GM12878 (cell line): ENCODE results near the gene BLOC1S3. TPM values are rescaled to one million over a fixed set of nuclear protein-coding genes. Genes with fewer than 3 reads are reported as not detected.

Experiments used
- ATF2 ChIP-seq: IDR thresholded peaks from 2 replicates; pipeline ENCODE4 v1.6.1; 2012; ENCODE audit warnings: low read length, inconsistent platforms
- BHLHE40 ChIP-seq, 2 experiments: fragments of 450-650 bp in 1 of 2; IDR thresholded peaks; 2 replicates each; pipeline ENCODE4 v1.6.1; 2011 to 2017; ENCODE audit warnings: low read depth in 2 of 2, borderline replicate concordance in 1 of 2, improper control_type of control experiment in 1 of 2, low read length in 1 of 2, mild to moderate bottlenecking in 1 of 2
- CEBPZ ChIP-seq: fragments of 150-350 bp; IDR thresholded peaks from 2 replicates; pipeline ENCODE4 v1.6.1; 2016; ENCODE audit warnings: low read depth, low read length
- CHD4 ChIP-seq: fragments of 200-600 bp; sonication (generic); IDR thresholded peaks from 2 replicates; pipeline ENCODE4 v1.6.1; 2016; ENCODE audit warnings: mild to moderate bottlenecking
- CTCF ChIP-seq, 3 experiments: IDR thresholded peaks in 2 of 3; conservative IDR thresholded peaks in 1 of 3; 2 replicates each; pipeline ENCODE4 v1.5.1; 2011; ENCODE audit warnings: low read depth in 3 of 3, low read length in 3 of 3, mild to moderate bottlenecking in 3 of 3, control low read depth in 2 of 3, moderate library complexity in 2 of 3, inconsistent platforms in 1 of 3, mixed read lengths in 1 of 3; ENCODE audit not compliant: control insufficient read depth in 2 of 3, insufficient read depth in 1 of 3; ENCODE audit errors: extremely low read depth in 1 of 3
- EED ChIP-seq: sonication (generic); IDR thresholded peaks from 2 replicates; pipeline ENCODE4 v1.6.1; 2016; ENCODE audit warnings: antibody characterized with exemption, low read depth
- EP300 ChIP-seq, 2 experiments: fragments of 150-350 bp in 1 of 2; IDR thresholded peaks; 2 replicates each; pipeline ENCODE4 v1.6.1; 2011 to 2012; ENCODE audit warnings: low read depth in 2 of 2, low read length in 2 of 2, borderline replicate concordance in 1 of 2, improper control_type of control experiment in 1 of 2, inconsistent platforms in 1 of 2; ENCODE audit not compliant: control insufficient read depth in 1 of 2
- EZH2 ChIP-seq: IDR thresholded peaks from 2 replicates; pipeline ENCODE4 v1.6.1; 2012; ENCODE audit warnings: low read depth, mild to moderate bottlenecking, control low read depth, inconsistent platforms, low read length, borderline replicate concordance; ENCODE audit not compliant: control insufficient read depth
- HDAC6 ChIP-seq: fragments of 200-600 bp; sonication (generic); IDR thresholded peaks from one replicate; pipeline ENCODE4 v1.8.0; 2017; ENCODE audit warnings: antibody characterized with exemption; ENCODE audit not compliant: unreplicated experiment
- HSF1 ChIP-seq: fragments of 150-350 bp; IDR thresholded peaks from 2 replicates; pipeline ENCODE4 v1.6.1; 2014; ENCODE audit warnings: mild to moderate bottlenecking, low read depth, low read length
- MTA3 ChIP-seq: IDR thresholded peaks from 2 replicates; pipeline ENCODE4 v1.6.1; 2012; ENCODE audit warnings: low read length, inconsistent platforms, borderline replicate concordance
- PAX8 ChIP-seq: fragments of 450-650 bp; IDR thresholded peaks from 2 replicates; pipeline ENCODE4 v1.6.1; 2017; ENCODE audit warnings: mild to moderate bottlenecking, moderate library complexity
- RFX5 ChIP-seq: IDR thresholded peaks from 2 replicates; pipeline ENCODE4 v1.6.1; 2011; ENCODE audit warnings: low read depth, low read length, improper control_type of control experiment
- RUNX3 ChIP-seq: IDR thresholded peaks from 2 replicates; pipeline ENCODE4 v1.6.1; 2012; ENCODE audit warnings: low read length, inconsistent platforms
- TBL1XR1 ChIP-seq: IDR thresholded peaks from 2 replicates; pipeline ENCODE4 v1.6.1; 2012; ENCODE audit warnings: low read depth, low read length, improper control_type of control experiment
- USF2 ChIP-seq: IDR thresholded peaks from 2 replicates; pipeline ENCODE4 v1.6.1; 2011; ENCODE audit warnings: low read depth, low read length, improper control_type of control experiment, borderline replicate concordance
- YBX1 ChIP-seq: fragments of 450-650 bp; IDR thresholded peaks from 2 replicates; pipeline ENCODE4 v1.6.1; 2016; ENCODE audit warnings: antibody characterized with exemption
- ZBTB33 ChIP-seq: fragments of 450-650 bp; IDR thresholded peaks from 2 replicates; pipeline ENCODE4 v1.6.1; 2017; ENCODE audit warnings: mild to moderate bottlenecking
- polyA plus RNA-seq, 11 experiments: library from polyadenylated mRNA; depleted of rRNA in 4 of 11; unstranded in 6 of 11; stranded (reverse) in 5 of 11; fragments of >200 nt; fragmentation: Nextera tagmentation in 4 of 11; fragmentation: Illumina TruSeq in 1 of 11; extraction: Ambion mirVana in 4 of 11; extraction: Trizol in 1 of 11; gene quantifications; 1 replicate in 1 of 11; 2 replicates in 10 of 11; pipeline versions ENCODE4 v1.2.1 to v1.2.3, GENCODE V29; 2011 to 2016; ENCODE audit warnings: inconsistent platforms in 2 of 11, missing spikeins in 2 of 11, low read depth in 1 of 11
- total RNA-seq, 4 experiments: library from RNA; depleted of rRNA in 3 of 4; stranded (reverse); fragments of >200 nt in 3 of 4; fragmentation: Illumina TruSeq in 1 of 4; extraction: Trizol in 1 of 4; gene quantifications; 2 replicates each; pipeline versions ENCODE4 v1.2.1 to v1.2.3, GENCODE V29; 2013 to 2021

Gene BLOC1S3
- total and polyA plus RNA-seq, 10 of the 15 experiments (the other 5 are each of a cell fraction or from before 2014, with no cell fraction given) = 3.6 to 18.3 (median 10.4) TPM

- TF ChIP-seq ZBTB33 = no peak
- TF ChIP-seq EZH2 = no peak
- TF ChIP-seq HSF1 = no peak
- TF ChIP-seq MTA3 = no peak
- no peak for TF ChIP-seq EP300 (IDR thresholded peaks at IDR 0.05; ENCODE audit: borderline replicate concordance in 1 of 2, control insufficient read depth in 1 of 2, low read depth in 2 of 2, low read length in 2 of 2)
- no peak for TF ChIP-seq CEBPZ
- TF ChIP-seq RFX5 = no peak
- TF ChIP-seq USF2 = peak; percentile 20
- TF ChIP-seq TBL1XR1 = no peak
- no peak for TF ChIP-seq PAX8
- no peak for TF ChIP-seq HDAC6
- no peak for TF ChIP-seq CHD4
- TF ChIP-seq CTCF (IDR thresholded peaks at IDR 0.05 in 2 of 3, conservative IDR thresholded peaks at IDR 0.05 in 1 of 3; ENCODE audit: control insufficient read depth in 2 of 3, extremely low read depth in 1 of 3, insufficient read depth in 1 of 3, low read depth in 3 of 3, low read length in 3 of 3) = no peak
- TF ChIP-seq EED = no peak
- no peak for TF ChIP-seq RUNX3
- no peak for TF ChIP-seq BHLHE40 (IDR thresholded peaks at IDR 0.05; ENCODE audit: borderline replicate concordance in 1 of 2, low read depth in 2 of 2, low read length in 1 of 2)
- no peak for TF ChIP-seq YBX1
- no peak for TF ChIP-seq ATF2
These were observed 41.9 kb upstream of the BLOC1S3 start (continued) for GRCh38 chr19:45136507-45137178.
